Ureter (tissue), 1 donor: ENCODE measurements around the gene PHF12. TPM values are rescaled to one million over a fixed set of nuclear protein-coding genes. Genes with fewer than 3 reads are reported as not detected.
"Not testable (repeated sequence)": the region's sequence is repeated elsewhere in the genome, so short reads cannot be mapped to it uniquely, and the experiment has no call there.

Experiments
- DNase-seq: peaks from one replicate; pipeline ENCODE4 v3.0.0-alpha.2; 2020; ENCODE audit warnings: low spot score
- total RNA-seq: library from RNA; stranded (reverse); gene quantifications from one replicate; pipeline ENCODE4 v1.2.4, GENCODE V29; 2023
- donor health status: DM: yes; HTN: yes; CAD: no.

Gene PHF12
- total RNA-seq, 1 donor from 2014 or later, result 69.4 TPM

- DNase-seq, result no peak
Observed at GRCh38 chr17:28935744-28936460, 15.4 kb downstream of the PHF12 start.

GRCh38 chr17:28934508-28934907 lies 16.8 kb downstream of the PHF12 start:
- not testable (repeated sequence) for DNase-seq

- no peak for DNase-seq
Observed at GRCh38 chr17:28929787-28930186, 21.5 kb downstream of the PHF12 start.

- no peak for DNase-seq
Observed at GRCh38 chr17:28928061-28928460, 23.3 kb downstream of the PHF12 start.

- DNase-seq, result no peak
Observed at GRCh38 chr17:28926786-28927185, 24.5 kb downstream of the PHF12 start.

GRCh38 chr17:28926366-28926765 lies 25.0 kb downstream of the PHF12 start:
- no peak for DNase-seq

GRCh38 chr17:28925912-28926365 lies 25.4 kb downstream of the PHF12 start:
- DNase-seq, result no peak

- no peak for DNase-seq
Observed at GRCh38 chr17:28920201-28920600, 31.1 kb downstream of the PHF12 start.

- DNase-seq, result no peak
Observed at GRCh38 chr17:28918295-28918694, 33.0 kb downstream of the PHF12 start.

- no peak for DNase-seq
Observed at GRCh38 chr17:28917465-28917864, 33.9 kb downstream of the PHF12 start.

- DNase-seq, result no peak
Observed at GRCh38 chr17:28917029-28917428, 34.3 kb downstream of the PHF12 start.

GRCh38 chr17:28916302-28916934 lies 34.9 kb downstream of the PHF12 start:
- no peak for DNase-seq

GRCh38 chr17:28912938-28913333 lies 38.4 kb downstream of the PHF12 start:
- no peak for DNase-seq

- no peak for DNase-seq
Observed at GRCh38 chr17:28912281-28912937, 38.9 kb downstream of the PHF12 start.

GRCh38 chr17:28911411-28912045 lies 39.8 kb downstream of the PHF12 start:
- no peak for DNase-seq

- no peak for DNase-seq
Observed at GRCh38 chr17:28910534-28910933, 40.8 kb downstream of the PHF12 start.

- peak; percentile 76 for DNase-seq
Observed at GRCh38 chr17:28908640-28909167, 42.6 kb downstream of the PHF12 start.

GRCh38 chr17:28907709-28908475 lies 43.4 kb downstream of the PHF12 start:
- peak; percentile 41 for DNase-seq

- no peak for DNase-seq
Observed at GRCh38 chr17:28906706-28907438, 44.4 kb downstream of the PHF12 start.

GRCh38 chr17:28906276-28906675 lies 45.0 kb downstream of the PHF12 start:
- no peak for DNase-seq

GRCh38 chr17:28904800-28905199 lies 46.5 kb downstream of the PHF12 start:
- DNase-seq, result no peak
